H1 (cell line): ENCODE results near the gene MUS81. TPM values are rescaled to one million over a fixed set of nuclear protein-coding genes. Genes with fewer than 3 reads are reported as not detected.

Experiments
- CTCF ChIA-PET: fragments of 300-600 bp; sonication (Branson Sonifier 250); formaldehyde crosslinking; loops from one replicate; lab custom pipeline; 2021; ENCODE audit not compliant: partially characterized antibody; lab: Charles Lee
- POLR2A ChIA-PET: fragments of 300-600 bp; sonication (Branson Sonifier 250); formaldehyde crosslinking; loops from one replicate; lab custom pipeline; 2021; ENCODE audit warnings: inconsistent platforms; ENCODE audit not compliant: partially characterized antibody; lab: Charles Lee
- DNase-seq, 2 experiments: peaks; one replicate each; pipeline versions ENCODE4 v3.0.0 to v3.0.0-alpha.2; 2010 to 2022; ENCODE audit warnings: low spot score in 2 of 2, low read depth in 1 of 2, mixed read lengths in 1 of 2
- FAIRE-seq: peaks from 2 replicates; lab custom pipeline; 2011; peaks lifted over from hg19 to GRCh38; lab: Jason Lieb, UNC
- H2AFZ ChIP-seq: 2 replicates; pipeline ENCODE4 v1.8.1; 2012; ENCODE audit warnings: low read length, inconsistent platforms
- H2AK5ac ChIP-seq: 2 replicates; pipeline ENCODE4 v1.6.1; 2013; ENCODE audit warnings: low read depth, low read length
- H2BK120ac ChIP-seq: replicated peaks from 2 replicates; pipeline ENCODE3; 2013; ENCODE audit warnings: low read depth, low read length, inconsistent platforms
- H2BK12ac ChIP-seq: 2 replicates; pipeline ENCODE4 v1.6.1; 2013; ENCODE audit warnings: low read depth, low read length
- H2BK15ac ChIP-seq: 2 replicates; pipeline ENCODE4 v1.6.1; 2013; ENCODE audit warnings: low read length
- H2BK20ac ChIP-seq: 2 replicates; pipeline ENCODE4 v1.6.1; 2013; ENCODE audit warnings: low read length
- H2BK5ac ChIP-seq: 2 replicates; pipeline ENCODE4 v1.6.1; 2013; ENCODE audit warnings: low read depth, low read length
- H3K14ac ChIP-seq: 2 replicates; pipeline ENCODE4 v1.6.1; 2013; ENCODE audit warnings: inconsistent platforms; ENCODE audit not compliant: insufficient read length
- H3K18ac ChIP-seq: 2 replicates; pipeline ENCODE4 v1.6.1; 2013; ENCODE audit warnings: low read length; ENCODE audit errors: extremely low read depth
- H3K23ac ChIP-seq: 2 replicates; pipeline ENCODE4 v1.6.1; 2013; ENCODE audit warnings: inconsistent platforms; ENCODE audit not compliant: insufficient read length
- H3K23me2 ChIP-seq: 2 replicates; pipeline ENCODE4 v1.6.1; 2013; ENCODE audit warnings: low read depth, low read length
- H3K27ac ChIP-seq: 2 replicates; pipeline ENCODE4 v1.6.1; 2011; ENCODE audit warnings: low read depth, low read length, inconsistent platforms
- H3K27me3 ChIP-seq, 4 experiments: replicated peaks in 1 of 4; 1 replicate in 1 of 4; 2 replicates in 3 of 4; pipeline versions ENCODE4 v1.6.1 to v1.8.1; 2011 to 2013; ENCODE audit warnings: low read length in 3 of 4, mild to moderate bottlenecking in 3 of 4, inconsistent platforms in 2 of 4, mixed read lengths in 2 of 4, moderate library complexity in 1 of 4; ENCODE audit not compliant: control insufficient read depth in 3 of 4, insufficient read depth in 3 of 4; ENCODE audit errors: extremely low read depth in 1 of 4
- H3K36me3 ChIP-seq, 4 experiments: 2 replicates each; pipeline versions ENCODE4 v1.6.1 to v1.8.1; 2011 to 2013; ENCODE audit warnings: mild to moderate bottlenecking in 4 of 4, low read length in 3 of 4, moderate library complexity in 2 of 4, control low read depth in 1 of 4, inconsistent platforms in 1 of 4; ENCODE audit not compliant: insufficient read depth in 4 of 4, control insufficient read depth in 2 of 4
- H3K4ac ChIP-seq: replicated peaks from 2 replicates; pipeline ENCODE3; 2013; ENCODE audit warnings: low read length, low read depth, mixed read lengths, inconsistent platforms; ENCODE audit not compliant: insufficient read length
- H3K4me1 ChIP-seq, 4 experiments: replicated peaks in 1 of 4; 1 replicate in 1 of 4; 2 replicates in 3 of 4; pipeline versions ENCODE4 v1.6.1 to v1.8.1; 2011 to 2013; ENCODE audit warnings: low read length in 3 of 4, inconsistent platforms in 2 of 4, mixed read lengths in 1 of 4; ENCODE audit not compliant: insufficient read depth in 4 of 4, control insufficient read depth in 3 of 4
- H3K4me2 ChIP-seq, 2 experiments: 2 replicates each; pipeline versions ENCODE4 v1.6.1 to v1.8.1; 2011 to 2013; ENCODE audit warnings: low read depth in 2 of 2, low read length in 2 of 2, control low read depth in 1 of 2, inconsistent platforms in 1 of 2, mild to moderate bottlenecking in 1 of 2; ENCODE audit not compliant: insufficient read depth in 1 of 2
- H3K4me3 ChIP-seq, 4 experiments: fragments of 200-600, 300-600 bp in 1 of 4; sonication (generic), shearing (Covaris generic), sonication (Bioruptor Twin) in 1 of 4; 2 replicates each; pipeline versions ENCODE4 v1.5.1 to v1.8.1; 2011 to 2016; ENCODE audit warnings: low read length in 4 of 4, low read depth in 3 of 4, control low read depth in 2 of 4, inconsistent platforms in 2 of 4, mild to moderate bottlenecking in 2 of 4, mixed read lengths in 1 of 4, moderate library complexity in 1 of 4; ENCODE audit not compliant: insufficient read depth in 2 of 4; ENCODE audit errors: extremely low read depth in 1 of 4
- H3K56ac ChIP-seq: replicated peaks from 2 replicates; pipeline ENCODE3; 2013; ENCODE audit warnings: low read depth, mild to moderate bottlenecking, mixed read lengths, low read length, inconsistent platforms; ENCODE audit not compliant: insufficient read length
- H3K79me1 ChIP-seq: 2 replicates; pipeline ENCODE4 v1.6.1; 2013; ENCODE audit warnings: low read depth, low read length, control low read depth
- H3K79me2 ChIP-seq, 2 experiments: 2 replicates each; pipeline versions ENCODE4 v1.6.1 to v1.8.1; 2012 to 2013; ENCODE audit warnings: low read length in 2 of 2, mild to moderate bottlenecking in 2 of 2, inconsistent platforms in 1 of 2; ENCODE audit not compliant: insufficient read depth in 2 of 2, control insufficient read depth in 1 of 2
- H3K9ac ChIP-seq, 4 experiments: replicated peaks in 1 of 4; 1 replicate in 1 of 4; 2 replicates in 3 of 4; pipeline versions ENCODE4 v1.6.1 to v1.8.1; 2011 to 2013; ENCODE audit warnings: low read depth in 3 of 4, low read length in 3 of 4, control low read depth in 2 of 4, mild to moderate bottlenecking in 2 of 4, moderate library complexity in 2 of 4, inconsistent platforms in 1 of 4; ENCODE audit errors: extremely low read depth in 1 of 4
- H3K9me3 ChIP-seq, 2 experiments: 2 replicates each; pipeline versions ENCODE4 v1.6.1 to v1.8.1; 2012 to 2013; ENCODE audit warnings: mild to moderate bottlenecking in 2 of 2, moderate library complexity in 2 of 2, control low read depth in 1 of 2, inconsistent platforms in 1 of 2, low read depth in 1 of 2, low read length in 1 of 2, mixed read lengths in 1 of 2; ENCODE audit not compliant: insufficient read depth in 2 of 2
- H4K20me1 ChIP-seq, 2 experiments: replicated peaks in 1 of 2; 2 replicates each; pipeline versions ENCODE3 to v1.8.1; 2011 to 2013; ENCODE audit warnings: inconsistent platforms in 2 of 2, low read length in 2 of 2, mild to moderate bottlenecking in 1 of 2; ENCODE audit not compliant: insufficient read depth in 2 of 2, control insufficient read depth in 1 of 2
- H4K5ac ChIP-seq: 2 replicates; pipeline ENCODE4 v1.6.1; 2013; ENCODE audit warnings: low read length, low read depth, mixed read lengths, inconsistent platforms; ENCODE audit not compliant: insufficient read length
- H4K8ac ChIP-seq: 2 replicates; pipeline ENCODE4 v1.8.0; 2013; ENCODE audit warnings: mild to moderate bottlenecking, moderate library complexity, low read length, inconsistent platforms; ENCODE audit not compliant: insufficient read depth; ENCODE audit errors: extremely low read depth
- H4K91ac ChIP-seq: replicated peaks from 2 replicates; pipeline ENCODE3; 2013; ENCODE audit warnings: low read length, mixed read lengths, inconsistent platforms; ENCODE audit not compliant: insufficient read length
- ASH2L ChIP-seq: fragments of 200-600, 300-600 bp; sonication (generic); IDR thresholded peaks from one replicate; pipeline ENCODE4 v1.7.1; 2017; ENCODE audit warnings: low read length
- POLR2A ChIP-seq, 2 experiments: IDR thresholded peaks; 1 replicate in 1 of 2; 2 replicates in 1 of 2; pipeline ENCODE4 v1.6.1; 2011; ENCODE audit warnings: low read depth in 2 of 2, low read length in 2 of 2, mild to moderate bottlenecking in 2 of 2; ENCODE audit errors: control extremely low read depth in 1 of 2
- POLR2AphosphoS5 ChIP-seq: IDR thresholded peaks from 2 replicates; pipeline ENCODE4 v1.6.1; 2011; ENCODE audit warnings: low read depth, low read length
- WGBS, 2 experiments: shearing (Covaris generic) in 1 of 2; methylation state at CpG; one replicate each; pipeline versions ENCODE4 v1.1.6 to v1.1.7; 2013 to 2015; ENCODE audit warnings: low lambda C conversion rate in 2 of 2, mixed read lengths in 2 of 2, inconsistent platforms in 1 of 2, low coverage in 1 of 2, missing lambda C conversion rate in 1 of 2; ENCODE audit not compliant: insufficient replicate concordance in 2 of 2, insufficient coverage in 1 of 2, insufficient read length in 1 of 2; ENCODE audit errors: extremely low coverage in 1 of 2, missing lambda C conversion rate in 1 of 2; 5-methylcytosine and 5-hydroxymethylcytosine counted together
- polyA plus RNA-seq, 7 experiments: library from polyadenylated mRNA; depleted of rRNA in 3 of 7; stranded (reverse) in 5 of 7; unstranded in 2 of 7; fragments of >200 nt in 5 of 7; fragments of 200-250 nt in 2 of 7; gene quantifications; 1 replicate in 5 of 7; 2 replicates in 1 of 7; 4 replicates in 1 of 7; pipeline versions ENCODE4 v1.2.1 to v1.2.3, GENCODE V29; 2011 to 2013; ENCODE audit warnings: missing spikeins in 2 of 7, mixed read lengths in 2 of 7
- total RNA-seq: library from RNA; stranded (reverse); fragmentation: NEBNext Ultra II Directional; extraction: Animal tissue kit (Norgen Biotek cat#: 25700); gene quantifications from 2 replicates; pipeline ENCODE4 v1.2.1, GENCODE V29; 2021

MUS81 gene
- total and polyA plus RNA-seq, 2 of the 8 experiments (the other 6 are each of a cell fraction or from before 2014, with no cell fraction given), result 30.2 to 31.5 TPM

DNA sequence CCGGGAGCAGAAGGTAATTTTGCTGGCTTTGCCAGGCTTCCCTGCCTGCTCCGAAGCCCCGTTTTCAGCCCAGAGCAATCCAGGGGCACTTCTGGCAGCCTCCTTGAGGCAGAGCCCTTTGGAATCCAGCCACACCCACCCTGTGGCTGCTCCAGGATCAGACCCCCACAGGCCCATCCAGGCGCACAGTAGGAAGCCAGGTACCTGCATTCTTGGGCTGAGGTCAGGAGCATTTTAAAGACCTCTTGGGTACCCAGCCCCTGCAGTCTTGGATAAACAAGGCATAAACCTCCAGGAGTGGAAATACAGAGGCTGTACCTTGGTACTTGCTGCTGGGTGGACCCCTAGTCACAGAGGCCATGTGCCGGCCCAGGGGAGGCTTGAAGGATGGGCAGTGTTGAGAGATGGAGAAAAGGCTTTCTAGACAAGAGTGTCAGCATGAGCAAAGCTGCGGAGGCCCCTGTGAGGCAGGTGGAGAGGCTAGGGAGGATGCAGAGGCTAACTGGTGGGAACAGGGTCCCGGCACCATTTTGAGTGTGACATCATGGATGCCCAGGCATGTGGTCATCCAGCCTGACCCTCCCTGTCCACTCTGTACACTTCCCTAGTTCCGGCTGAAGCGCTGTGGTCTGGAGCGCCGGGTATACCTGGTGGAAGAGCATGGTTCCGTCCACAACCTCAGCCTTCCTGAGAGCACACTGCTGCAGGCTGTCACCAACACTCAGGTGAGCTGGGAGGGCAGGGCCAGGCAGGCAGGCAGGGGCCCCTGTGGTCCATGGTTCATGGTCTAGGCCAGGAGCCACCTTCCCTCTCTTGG, 3.9 kb downstream of the MUS81 start:
- H4K5ac ChIP-seq, result no peak overlapping the region
- H3K14ac ChIP-seq, result no peak overlapping the region
- no peak overlapping the region for H3K9ac ChIP-seq
- peaks cover 0 to 6% (median 2%) of the 10 kb centered on the region in 4 experiments; a peak in 3 of 7 replicates for H3K27me3 ChIP-seq
- POLR2A ChIA-PET, result interaction anchor here (1.2 to 39.7 kb wide), 3 partner anchors 8 to 116 kb away, joined by 3 to 1071 read pairs (median 1071); partner anchors contain the start of genes CCDC85B, CFL1, CTSW and EFEMP2
- H2BK120ac ChIP-seq, result no peak overlapping the region
- no peak overlapping the region for H2AFZ ChIP-seq
- no peak for FAIRE-seq
- TF ChIP-seq POLR2A (IDR thresholded peaks at IDR 0.05; ENCODE audit: control extremely low read depth in 1 of 2, low read depth in 2 of 2, low read length in 2 of 2), result peak in 1 of 2 experiments; percentile 40; a peak in 1 of 3 replicates
- peak; percentile 17; the same call in 1 of the 2 replicates for TF ChIP-seq POLR2AphosphoS5
- no peak for TF ChIP-seq ASH2L
- no peaks in the 10 kb centered on the region for H4K20me1 ChIP-seq
- peaks cover 5 to 17% (median 14%) of the 10 kb centered on the region in 4 experiments for H3K36me3 ChIP-seq
- H3K23me2 ChIP-seq, result peaks cover 20% of the 10 kb centered on the region
- CTCF ChIA-PET, result interaction anchor here (0.7 to 9.9 kb wide), 5 partner anchors 14 to 294 kb away, joined by 3 to 191 read pairs (median 4); partner anchors contain the start of genes CCDC85B, FIBP and ZNRD2
- no peaks in the 10 kb centered on the region for H3K9me3 ChIP-seq
- H2BK12ac ChIP-seq, result no peak overlapping the region
- peaks cover 0 to 12% (median 8%) of the 10 kb centered on the region in 4 experiments; a peak in 5 of 7 replicates for H3K4me1 ChIP-seq
- H2BK15ac ChIP-seq, result no peak overlapping the region
- no peak overlapping the region for H4K91ac ChIP-seq
- no peaks in the 10 kb centered on the region; the same call in 1 of the 2 replicates for H3K79me1 ChIP-seq
- H3K18ac ChIP-seq, result no peak overlapping the region
- no peak overlapping the region for H3K23ac ChIP-seq
- no peak overlapping the region for H2AK5ac ChIP-seq
- H3K4me3 ChIP-seq, result no peak overlapping the region
- no peak overlapping the region for H2BK20ac ChIP-seq
- 85% methylated on average over 12 of the region's 12 CpGs; no CpG with 5 or more reads in 1 of the 2 experiments for WGBS, 2 experiments
- no peak overlapping the region for H2BK5ac ChIP-seq
- peaks cover 0 to 5% of the 10 kb centered on the region in 2 experiments; a peak in 1 of 4 replicates for H3K79me2 ChIP-seq
- no peak overlapping the region for H3K27ac ChIP-seq
- no peak overlapping the region for H3K4ac ChIP-seq
- H3K4me2 ChIP-seq, result no peak overlapping the region
- no peak overlapping the region for H3K56ac ChIP-seq
- no peak for DNase-seq
- no peak overlapping the region for H4K8ac ChIP-seq
